Muscle of arm (tissue), 12 donors: ENCODE measurements around the gene SMCO4. TPM values are rescaled to one million over a fixed set of nuclear protein-coding genes. Genes with fewer than 3 reads are reported as not detected.

Source experiments
- DNase-seq: peaks from one replicate; pipeline ENCODE4 v3.0.0-alpha.2; 2013
- polyA plus RNA-seq, 12 donors: library from polyadenylated mRNA; unstranded; fragments of 120-200 nt; gene quantifications; one replicate each; pipeline ENCODE4 v1.2.1, GENCODE V29; 2013; ENCODE audit not compliant: insufficient read length in 12 of 12

SMCO4 gene
- polyA plus RNA-seq, 12 donors = 5.9 to 19.2 (median 10.1) TPM; not detected in 1

GRCh38 chr11:93507517-93507916 is 35.7 kb downstream of the SMCO4 start:
- DNase-seq = no peak

DNA sequence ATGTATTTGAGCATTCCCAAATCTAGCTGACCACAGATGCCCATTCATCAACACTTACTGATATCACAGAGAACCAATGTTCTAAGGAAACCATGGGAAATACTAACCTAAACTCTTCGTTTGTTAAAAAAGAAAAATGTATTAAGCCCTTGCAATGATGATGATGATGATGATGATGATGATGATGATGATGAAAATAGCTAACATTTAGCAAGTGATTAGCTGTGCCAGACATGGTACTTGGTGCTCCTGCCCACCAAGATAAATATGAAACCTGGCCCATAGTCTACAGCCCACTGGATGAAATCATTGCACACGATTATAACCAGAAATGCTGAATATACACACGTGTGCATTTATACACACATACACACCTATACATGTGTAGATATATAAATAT is 37.5 kb downstream of the SMCO4 start:
- no peak for DNase-seq

DNA sequence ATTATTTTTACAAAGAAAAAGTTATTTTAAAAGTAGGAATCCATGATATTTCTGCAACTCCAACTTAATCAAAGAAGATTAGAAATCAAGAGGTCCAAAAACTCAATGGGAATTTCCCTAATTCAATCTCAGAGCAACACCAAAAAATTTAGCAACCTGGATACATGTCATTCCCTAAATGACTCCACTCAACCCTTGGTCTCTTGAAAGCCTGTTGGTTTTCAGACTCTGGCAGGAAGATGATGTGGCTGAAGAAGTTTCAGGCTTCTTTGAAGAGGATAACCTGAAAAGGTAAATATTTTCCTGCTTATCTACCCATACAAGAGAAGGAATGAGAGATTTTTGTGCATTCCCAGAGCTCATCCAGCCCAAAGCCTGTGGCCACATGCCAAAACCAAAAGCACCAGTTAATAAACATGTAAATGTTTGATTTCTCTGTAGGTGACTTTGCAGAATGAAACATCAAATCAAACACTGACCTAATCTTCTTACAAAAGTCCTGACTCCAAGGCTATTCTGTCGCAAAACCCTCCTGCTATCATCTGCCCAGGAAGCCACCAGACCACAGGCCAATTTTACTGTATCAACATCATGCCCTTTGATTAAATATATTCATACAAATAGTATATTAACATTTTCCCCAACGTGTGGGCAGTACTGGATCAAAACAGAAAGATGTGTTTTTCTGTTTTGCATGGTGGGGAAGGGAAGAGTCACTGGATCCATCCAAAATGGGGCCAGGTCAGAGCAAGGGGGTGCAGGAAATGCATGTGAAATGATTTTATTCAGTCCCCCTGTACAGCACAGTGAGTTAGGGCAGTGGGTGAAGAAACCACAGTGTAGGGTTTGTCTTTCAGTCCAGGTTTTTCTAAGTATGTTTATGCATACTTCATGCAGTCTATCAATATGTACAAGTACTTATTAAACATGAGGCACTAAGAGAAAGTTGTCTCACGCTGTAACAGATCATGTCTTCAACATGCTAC is 38.8 kb downstream of the SMCO4 start:
- DNase-seq = no peak

- DNase-seq = no peak
These were observed 41.3 kb downstream of the SMCO4 start for GRCh38 chr11:93501856-93502255.

GRCh38 chr11:93500759-93501158 is 42.4 kb downstream of the SMCO4 start:
- no peak for DNase-seq

- no peak for DNase-seq
These were observed 44.5 kb downstream of the SMCO4 start for GRCh38 chr11:93498641-93499040.

- no peak for DNase-seq
These were observed 45.0 kb downstream of the SMCO4 start for GRCh38 chr11:93498161-93498560.

DNA sequence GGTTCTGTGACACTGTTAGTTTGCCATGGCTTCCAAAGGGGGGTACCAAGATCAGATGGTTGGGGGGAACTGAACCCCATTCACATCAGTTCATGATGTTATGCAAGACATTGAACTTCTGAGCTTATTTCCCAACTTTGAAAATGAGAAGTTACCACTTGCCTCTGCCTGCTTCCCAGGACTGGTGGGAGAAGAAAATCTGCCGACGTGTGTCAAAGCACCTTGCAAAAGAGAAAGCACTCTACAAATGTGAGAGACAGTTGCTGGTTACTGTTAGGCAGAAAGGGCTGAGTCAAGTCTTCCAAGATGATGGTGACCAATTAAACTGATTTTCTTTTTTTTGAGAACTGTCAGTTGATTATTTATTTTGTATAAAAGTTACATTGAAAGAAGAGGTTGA is 45.6 kb downstream of the SMCO4 start:
- no peak for DNase-seq

DNA sequence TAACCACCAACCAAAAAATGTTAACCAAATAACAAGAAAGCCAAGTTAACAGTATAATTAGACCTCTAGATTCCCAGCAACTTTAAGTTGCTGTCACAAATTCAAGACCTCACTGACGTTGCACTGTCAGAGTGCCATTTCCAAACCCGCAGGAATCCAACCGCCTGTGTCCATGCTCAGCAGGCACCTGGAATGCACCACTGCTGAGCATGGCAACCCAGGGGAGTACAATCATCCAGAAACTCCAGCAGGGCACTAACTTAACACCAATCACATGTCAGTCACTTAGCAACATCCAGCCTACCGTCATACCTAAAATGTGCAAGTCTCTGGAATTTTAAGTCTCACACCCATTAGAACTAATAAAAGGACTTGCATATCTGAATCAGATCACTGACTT is 48.8 kb downstream of the SMCO4 start:
- DNase-seq = no peak

- no peak for DNase-seq
These were observed 49.8 kb downstream of the SMCO4 start for GRCh38 chr11:93493252-93493897.

DNA sequence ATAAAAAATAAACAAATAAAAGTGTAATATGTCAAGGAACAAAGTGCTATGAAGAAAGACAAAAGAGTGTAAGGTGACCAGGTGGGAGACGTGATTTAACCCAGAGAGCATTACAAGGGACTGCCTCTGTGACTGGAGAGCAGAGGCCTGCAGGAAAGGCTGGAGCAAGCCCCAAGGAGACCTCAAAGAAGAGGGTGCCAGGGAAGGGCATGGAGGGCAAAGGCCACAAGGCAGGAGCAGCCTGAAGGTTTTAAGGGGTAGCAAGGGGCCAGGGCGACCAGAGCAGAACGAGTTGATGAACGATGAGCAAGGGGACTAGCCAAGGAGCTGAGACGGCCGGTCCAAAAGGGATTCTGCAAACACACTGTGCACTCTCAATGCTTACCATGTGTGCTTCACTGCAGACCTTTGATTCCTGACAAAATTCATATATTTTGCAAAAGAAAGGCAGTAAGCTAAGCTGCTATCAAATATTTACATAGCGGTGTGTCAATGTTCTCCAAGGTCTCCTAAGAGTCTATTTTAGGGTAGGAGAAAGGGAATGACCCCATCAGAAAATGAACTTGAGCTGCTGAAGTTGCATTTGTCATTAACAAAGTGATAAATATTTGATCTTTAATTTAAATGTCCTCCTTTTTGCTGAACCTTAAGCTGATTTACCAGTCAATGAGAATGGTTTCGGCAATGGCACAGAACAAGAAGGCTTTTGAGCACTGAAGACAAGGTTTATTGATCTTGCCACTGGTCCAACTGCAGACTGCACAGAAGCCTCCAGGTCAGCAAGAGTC is 50.5 kb downstream of the SMCO4 start:
- no peak for DNase-seq

- no peak for DNase-seq
These were observed 51.2 kb downstream of the SMCO4 start for GRCh38 chr11:93491973-93492372.

DNA sequence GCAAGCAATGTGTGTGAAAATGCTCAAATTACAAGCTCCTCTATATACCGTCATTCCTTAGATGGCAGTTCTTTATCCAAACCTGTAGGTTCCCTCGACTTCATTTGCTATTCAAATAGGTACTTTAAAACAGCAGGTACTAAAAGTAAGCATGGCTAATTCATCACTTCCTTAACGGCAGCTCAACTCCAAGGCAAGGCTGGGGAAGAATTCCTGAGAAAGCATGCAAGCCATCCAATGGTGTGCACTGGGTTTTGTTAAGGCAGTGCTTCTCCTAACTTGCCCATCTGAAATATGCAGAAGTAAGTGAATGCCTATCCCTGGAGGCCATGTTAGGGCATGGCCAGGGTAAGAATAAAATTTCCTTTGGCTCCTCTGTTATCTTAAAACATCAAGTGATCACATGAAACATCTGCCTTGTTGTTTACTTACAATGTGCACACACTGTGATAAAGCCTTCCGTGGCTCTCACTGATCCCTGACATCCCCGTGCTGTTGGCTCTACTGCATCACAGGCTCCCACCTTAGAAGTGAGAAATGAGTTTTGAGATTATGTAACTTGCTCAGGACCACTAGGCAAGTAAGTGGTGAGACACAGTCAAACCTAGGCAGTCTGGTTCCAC is 52.1 kb downstream of the SMCO4 start:
- DNase-seq = no peak

GRCh38 chr11:93489841-93490240 is 53.4 kb downstream of the SMCO4 start:
- DNase-seq = no peak

- DNase-seq = no peak
These were observed 56.1 kb downstream of the SMCO4 start for GRCh38 chr11:93487032-93487483.

DNA sequence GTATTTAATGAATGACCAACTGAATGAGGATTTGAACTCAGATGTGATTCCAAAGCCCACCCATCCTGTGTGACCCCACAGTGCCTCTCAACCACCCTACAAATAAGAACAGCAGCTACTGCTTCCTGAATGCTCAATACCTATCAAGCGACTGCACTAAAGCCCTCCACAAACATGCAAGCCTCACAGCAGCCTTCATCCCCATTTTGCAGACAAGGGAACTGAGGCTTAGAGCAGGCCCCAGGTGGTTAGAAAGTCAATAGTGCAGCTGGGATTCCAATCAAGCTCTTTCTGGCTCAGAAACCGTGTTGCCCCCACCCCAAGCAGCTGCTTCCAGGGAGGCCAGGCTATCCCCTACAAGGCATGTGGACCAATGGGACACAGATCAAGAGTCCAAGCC is 57.2 kb downstream of the SMCO4 start:
- no peak for DNase-seq

DNA sequence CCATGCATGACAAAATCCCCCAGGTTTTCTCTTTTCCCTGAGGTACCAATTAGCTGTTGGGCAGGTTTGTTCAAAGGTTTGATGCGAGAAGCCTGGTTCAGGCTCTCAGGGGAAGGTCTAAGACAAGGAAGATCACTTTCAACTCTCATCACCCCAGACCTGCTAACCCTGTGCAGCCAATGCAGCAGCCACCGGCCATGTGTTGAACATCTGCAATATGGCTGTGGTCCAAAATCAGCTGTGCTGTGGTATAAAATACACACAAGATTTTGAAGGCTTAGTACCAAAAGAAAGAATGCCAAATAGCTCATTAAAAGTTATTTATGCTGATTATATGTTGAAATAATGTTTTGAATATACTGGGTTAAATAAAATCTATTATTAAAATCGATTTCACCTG is 58.5 kb downstream of the SMCO4 start:
- DNase-seq = no peak

GRCh38 chr11:93482556-93482955 is 60.6 kb downstream of the SMCO4 start:
- no peak for DNase-seq

DNA sequence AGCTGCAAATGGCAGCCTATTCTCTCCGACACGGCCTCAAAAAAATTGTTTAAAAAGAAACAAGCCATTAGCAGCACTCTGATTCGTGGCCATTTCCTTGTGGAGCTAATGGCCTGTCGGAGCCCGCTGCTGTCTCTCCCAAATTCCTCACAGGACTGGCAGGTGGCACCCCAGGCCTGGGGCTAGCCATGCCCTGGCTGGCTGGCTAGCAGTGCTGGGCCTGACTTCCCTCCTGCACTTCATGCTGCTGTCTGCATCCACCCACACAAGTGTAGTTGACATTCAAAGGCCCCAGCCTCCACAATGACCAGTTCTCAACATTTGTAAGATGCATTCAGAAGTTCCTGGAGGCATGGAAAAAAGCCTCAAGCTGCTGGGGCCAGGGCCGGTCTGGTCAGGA is 61.5 kb downstream of the SMCO4 start:
- DNase-seq = no peak

- no peak for DNase-seq
These were observed 61.9 kb downstream of the SMCO4 start for GRCh38 chr11:93481279-93481678.

- no peak for DNase-seq
These were observed 62.4 kb downstream of the SMCO4 start for GRCh38 chr11:93480756-93481155.

DNA sequence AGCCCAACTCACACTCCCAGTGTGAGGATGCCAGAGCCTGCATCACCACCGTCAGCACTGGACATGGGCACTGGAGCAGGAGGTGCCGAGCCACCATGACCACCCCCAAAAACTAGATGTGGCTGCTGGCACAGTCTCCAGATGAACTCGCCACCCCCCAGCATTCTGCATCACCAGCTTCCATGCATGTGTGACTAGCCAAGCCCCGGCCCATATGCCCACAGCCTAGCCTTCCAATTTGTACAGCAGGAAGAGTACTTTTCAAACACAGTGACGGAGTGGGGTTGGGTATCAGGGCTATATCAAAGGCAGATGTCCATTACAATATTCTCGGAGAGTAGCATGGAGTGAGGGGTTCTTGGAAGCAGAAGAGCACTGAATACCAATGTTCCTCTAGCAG is 62.9 kb downstream of the SMCO4 start:
- no peak for DNase-seq
